Mammary epithelial cell (primary cell): ENCODE data around the gene DOK7.

Source experiments
- CTCF ChIP-seq, 2 donors: IDR thresholded peaks in 1 of 2; conservative IDR thresholded peaks in 1 of 2; 2 replicates each; pipeline ENCODE4 v1.5.1; 2011 to 2012; ENCODE audit warnings: inconsistent platforms in 2 of 2, low read length in 2 of 2, mild to moderate bottlenecking in 2 of 2, control low read depth in 1 of 2, low read depth in 1 of 2; ENCODE audit not compliant: insufficient read depth in 1 of 2; ENCODE audit errors: extremely low read depth in 1 of 2
- EZH2 ChIP-seq: IDR thresholded peaks from 2 replicates; pipeline ENCODE4 v1.6.1; 2012; ENCODE audit warnings: low read length, inconsistent platforms, borderline replicate concordance

GRCh38 chr4:3521621-3522325, 58.7 kb downstream of the DOK7 start:
- no peak for TF ChIP-seq EZH2
- TF ChIP-seq CTCF (conservative IDR thresholded peaks at IDR 0.05 in 1 of 2, IDR thresholded peaks at IDR 0.05 in 1 of 2; ENCODE audit: extremely low read depth in 1 of 2, insufficient read depth in 1 of 2, low read depth in 1 of 2, low read length in 2 of 2), result no peak
